H1 (cell line): ENCODE data around the gene CCR2. TPM values are rescaled to one million over a fixed set of nuclear protein-coding genes. Genes with fewer than 3 reads are reported as not detected.
"Not testable (repeated sequence)": the region's sequence is repeated elsewhere in the genome, so short reads cannot be mapped to it uniquely, and the experiment has no call there.

Experiments used
- CTCF ChIA-PET: fragments of 300-600 bp; sonication (Branson Sonifier 250); formaldehyde crosslinking; loops from one replicate; lab custom pipeline; 2021; ENCODE audit not compliant: partially characterized antibody; lab: Charles Lee
- POLR2A ChIA-PET: fragments of 300-600 bp; sonication (Branson Sonifier 250); formaldehyde crosslinking; loops from one replicate; lab custom pipeline; 2021; ENCODE audit warnings: inconsistent platforms; ENCODE audit not compliant: partially characterized antibody; lab: Charles Lee
- DNase-seq, 2 experiments: peaks; one replicate each; pipeline versions ENCODE4 v3.0.0 to v3.0.0-alpha.2; 2010 to 2022; ENCODE audit warnings: low spot score in 2 of 2, low read depth in 1 of 2, mixed read lengths in 1 of 2
- FAIRE-seq: peaks from 2 replicates; lab custom pipeline; 2011; peaks lifted over from hg19 to GRCh38; lab: Jason Lieb, UNC
- H2AFZ ChIP-seq: 2 replicates; pipeline ENCODE4 v1.8.1; 2012; ENCODE audit warnings: low read length, inconsistent platforms
- H2AK5ac ChIP-seq: 2 replicates; pipeline ENCODE4 v1.6.1; 2013; ENCODE audit warnings: low read depth, low read length
- H2BK120ac ChIP-seq: replicated peaks from 2 replicates; pipeline ENCODE3; 2013; ENCODE audit warnings: low read depth, low read length, inconsistent platforms
- H2BK12ac ChIP-seq: 2 replicates; pipeline ENCODE4 v1.6.1; 2013; ENCODE audit warnings: low read depth, low read length
- H2BK15ac ChIP-seq: 2 replicates; pipeline ENCODE4 v1.6.1; 2013; ENCODE audit warnings: low read length
- H2BK20ac ChIP-seq: 2 replicates; pipeline ENCODE4 v1.6.1; 2013; ENCODE audit warnings: low read length
- H2BK5ac ChIP-seq: 2 replicates; pipeline ENCODE4 v1.6.1; 2013; ENCODE audit warnings: low read depth, low read length
- H3K14ac ChIP-seq: 2 replicates; pipeline ENCODE4 v1.6.1; 2013; ENCODE audit warnings: inconsistent platforms; ENCODE audit not compliant: insufficient read length
- H3K18ac ChIP-seq: 2 replicates; pipeline ENCODE4 v1.6.1; 2013; ENCODE audit warnings: low read length; ENCODE audit errors: extremely low read depth
- H3K23ac ChIP-seq: 2 replicates; pipeline ENCODE4 v1.6.1; 2013; ENCODE audit warnings: inconsistent platforms; ENCODE audit not compliant: insufficient read length
- H3K23me2 ChIP-seq: 2 replicates; pipeline ENCODE4 v1.6.1; 2013; ENCODE audit warnings: low read depth, low read length
- H3K27ac ChIP-seq: 2 replicates; pipeline ENCODE4 v1.6.1; 2011; ENCODE audit warnings: low read depth, low read length, inconsistent platforms
- H3K27me3 ChIP-seq, 4 experiments: replicated peaks in 1 of 4; 1 replicate in 1 of 4; 2 replicates in 3 of 4; pipeline versions ENCODE4 v1.6.1 to v1.8.1; 2011 to 2013; ENCODE audit warnings: low read length in 3 of 4, mild to moderate bottlenecking in 3 of 4, inconsistent platforms in 2 of 4, mixed read lengths in 2 of 4, moderate library complexity in 1 of 4; ENCODE audit not compliant: control insufficient read depth in 3 of 4, insufficient read depth in 3 of 4; ENCODE audit errors: extremely low read depth in 1 of 4
- H3K36me3 ChIP-seq, 4 experiments: 2 replicates each; pipeline versions ENCODE4 v1.6.1 to v1.8.1; 2011 to 2013; ENCODE audit warnings: mild to moderate bottlenecking in 4 of 4, low read length in 3 of 4, moderate library complexity in 2 of 4, control low read depth in 1 of 4, inconsistent platforms in 1 of 4; ENCODE audit not compliant: insufficient read depth in 4 of 4, control insufficient read depth in 2 of 4
- H3K4ac ChIP-seq: replicated peaks from 2 replicates; pipeline ENCODE3; 2013; ENCODE audit warnings: low read length, low read depth, mixed read lengths, inconsistent platforms; ENCODE audit not compliant: insufficient read length
- H3K4me1 ChIP-seq, 4 experiments: replicated peaks in 1 of 4; 1 replicate in 1 of 4; 2 replicates in 3 of 4; pipeline versions ENCODE4 v1.6.1 to v1.8.1; 2011 to 2013; ENCODE audit warnings: low read length in 3 of 4, inconsistent platforms in 2 of 4, mixed read lengths in 1 of 4; ENCODE audit not compliant: insufficient read depth in 4 of 4, control insufficient read depth in 3 of 4
- H3K4me2 ChIP-seq, 2 experiments: 2 replicates each; pipeline versions ENCODE4 v1.6.1 to v1.8.1; 2011 to 2013; ENCODE audit warnings: low read depth in 2 of 2, low read length in 2 of 2, control low read depth in 1 of 2, inconsistent platforms in 1 of 2, mild to moderate bottlenecking in 1 of 2; ENCODE audit not compliant: insufficient read depth in 1 of 2
- H3K4me3 ChIP-seq, 4 experiments: fragments of 200-600, 300-600 bp in 1 of 4; sonication (generic), shearing (Covaris generic), sonication (Bioruptor Twin) in 1 of 4; 2 replicates each; pipeline versions ENCODE4 v1.5.1 to v1.8.1; 2011 to 2016; ENCODE audit warnings: low read length in 4 of 4, low read depth in 3 of 4, control low read depth in 2 of 4, inconsistent platforms in 2 of 4, mild to moderate bottlenecking in 2 of 4, mixed read lengths in 1 of 4, moderate library complexity in 1 of 4; ENCODE audit not compliant: insufficient read depth in 2 of 4; ENCODE audit errors: extremely low read depth in 1 of 4
- H3K56ac ChIP-seq: replicated peaks from 2 replicates; pipeline ENCODE3; 2013; ENCODE audit warnings: low read depth, mild to moderate bottlenecking, mixed read lengths, low read length, inconsistent platforms; ENCODE audit not compliant: insufficient read length
- H3K79me1 ChIP-seq: 2 replicates; pipeline ENCODE4 v1.6.1; 2013; ENCODE audit warnings: low read depth, low read length, control low read depth
- H3K79me2 ChIP-seq, 2 experiments: 2 replicates each; pipeline versions ENCODE4 v1.6.1 to v1.8.1; 2012 to 2013; ENCODE audit warnings: low read length in 2 of 2, mild to moderate bottlenecking in 2 of 2, inconsistent platforms in 1 of 2; ENCODE audit not compliant: insufficient read depth in 2 of 2, control insufficient read depth in 1 of 2
- H3K9ac ChIP-seq, 4 experiments: replicated peaks in 1 of 4; 1 replicate in 1 of 4; 2 replicates in 3 of 4; pipeline versions ENCODE4 v1.6.1 to v1.8.1; 2011 to 2013; ENCODE audit warnings: low read depth in 3 of 4, low read length in 3 of 4, control low read depth in 2 of 4, mild to moderate bottlenecking in 2 of 4, moderate library complexity in 2 of 4, inconsistent platforms in 1 of 4; ENCODE audit errors: extremely low read depth in 1 of 4
- H3K9me3 ChIP-seq, 2 experiments: 2 replicates each; pipeline versions ENCODE4 v1.6.1 to v1.8.1; 2012 to 2013; ENCODE audit warnings: mild to moderate bottlenecking in 2 of 2, moderate library complexity in 2 of 2, control low read depth in 1 of 2, inconsistent platforms in 1 of 2, low read depth in 1 of 2, low read length in 1 of 2, mixed read lengths in 1 of 2; ENCODE audit not compliant: insufficient read depth in 2 of 2
- H4K20me1 ChIP-seq, 2 experiments: replicated peaks in 1 of 2; 2 replicates each; pipeline versions ENCODE3 to v1.8.1; 2011 to 2013; ENCODE audit warnings: inconsistent platforms in 2 of 2, low read length in 2 of 2, mild to moderate bottlenecking in 1 of 2; ENCODE audit not compliant: insufficient read depth in 2 of 2, control insufficient read depth in 1 of 2
- H4K5ac ChIP-seq: 2 replicates; pipeline ENCODE4 v1.6.1; 2013; ENCODE audit warnings: low read length, low read depth, mixed read lengths, inconsistent platforms; ENCODE audit not compliant: insufficient read length
- H4K8ac ChIP-seq: 2 replicates; pipeline ENCODE4 v1.8.0; 2013; ENCODE audit warnings: mild to moderate bottlenecking, moderate library complexity, low read length, inconsistent platforms; ENCODE audit not compliant: insufficient read depth; ENCODE audit errors: extremely low read depth
- H4K91ac ChIP-seq: replicated peaks from 2 replicates; pipeline ENCODE3; 2013; ENCODE audit warnings: low read length, mixed read lengths, inconsistent platforms; ENCODE audit not compliant: insufficient read length
- WGBS, 2 experiments: shearing (Covaris generic) in 1 of 2; methylation state at CpG; one replicate each; pipeline versions ENCODE4 v1.1.6 to v1.1.7; 2013 to 2015; ENCODE audit warnings: low lambda C conversion rate in 2 of 2, mixed read lengths in 2 of 2, inconsistent platforms in 1 of 2, low coverage in 1 of 2, missing lambda C conversion rate in 1 of 2; ENCODE audit not compliant: insufficient replicate concordance in 2 of 2, insufficient coverage in 1 of 2, insufficient read length in 1 of 2; ENCODE audit errors: extremely low coverage in 1 of 2, missing lambda C conversion rate in 1 of 2; 5-methylcytosine and 5-hydroxymethylcytosine counted together
- polyA plus RNA-seq, 7 experiments: library from polyadenylated mRNA; depleted of rRNA in 3 of 7; stranded (reverse) in 5 of 7; unstranded in 2 of 7; fragments of >200 nt in 5 of 7; fragments of 200-250 nt in 2 of 7; gene quantifications; 1 replicate in 5 of 7; 2 replicates in 1 of 7; 4 replicates in 1 of 7; pipeline versions ENCODE4 v1.2.1 to v1.2.3, GENCODE V29; 2011 to 2013; ENCODE audit warnings: missing spikeins in 2 of 7, mixed read lengths in 2 of 7
- total RNA-seq: library from RNA; stranded (reverse); fragmentation: NEBNext Ultra II Directional; extraction: Animal tissue kit (Norgen Biotek cat#: 25700); gene quantifications from 2 replicates; pipeline ENCODE4 v1.2.1, GENCODE V29; 2021

The CCR2 gene
- total and polyA plus RNA-seq, 2 of the 8 experiments (the other 6 are each of a cell fraction or from before 2014, with no cell fraction given): not detected

DNA sequence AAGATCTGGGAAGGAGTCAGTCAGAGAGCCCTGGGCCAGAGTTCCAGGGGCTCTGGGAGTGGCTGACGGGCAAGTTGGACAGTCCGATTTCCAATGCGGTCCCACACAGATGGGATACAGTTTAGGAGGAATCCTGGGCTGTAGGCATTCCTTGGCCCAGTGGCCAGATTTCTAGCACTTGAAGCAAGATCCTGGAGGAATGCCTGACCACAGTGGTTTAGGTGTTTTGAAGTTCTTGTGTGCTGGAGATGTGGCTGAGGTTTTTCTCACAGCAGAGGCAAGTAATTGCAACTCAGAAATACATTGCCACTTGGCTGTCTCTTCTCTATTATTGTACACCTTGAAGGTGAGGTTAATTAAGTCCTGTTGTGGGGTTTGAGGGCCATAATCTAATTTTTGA lies 23.2 kb upstream of the CCR2 start:
- WGBS, 2 experiments: 100% methylated on average over 3 of the region's 3 CpGs; no CpG with 5 or more reads in 1 of the 2 experiments
- FAIRE-seq, H3K14ac ChIP-seq, H3K27me3 ChIP-seq, H2AFZ ChIP-seq, H3K79me2 ChIP-seq, H4K20me1 ChIP-seq, H2BK120ac ChIP-seq, H2AK5ac ChIP-seq, H3K56ac ChIP-seq, DNase-seq, H3K4ac ChIP-seq, H2BK15ac ChIP-seq, H2BK5ac ChIP-seq, H3K23me2 ChIP-seq, H3K23ac ChIP-seq, H3K4me1 ChIP-seq, H3K9ac ChIP-seq, H3K36me3 ChIP-seq, H3K9me3 ChIP-seq, H3K79me1 ChIP-seq, H3K4me3 ChIP-seq, CTCF ChIA-PET, H3K27ac ChIP-seq, H4K8ac ChIP-seq, H3K18ac ChIP-seq, H4K91ac ChIP-seq, H4K5ac ChIP-seq, H3K4me2 ChIP-seq, POLR2A ChIA-PET, H2BK20ac ChIP-seq, H2BK12ac ChIP-seq: not testable (repeated sequence)
